Measurements from ENCODE around the gene NPM3. TPM values are rescaled to one million over a fixed set of nuclear protein-coding genes. Genes with fewer than 3 reads are reported as not detected.

The NPM3 gene
- total and polyA plus RNA-seq, 2 of the 8 experiments (the other 6 are each of a cell fraction or from before 2014, with no cell fraction given): 127 to 175 TPM

- Histone ChIP-seq H2AK5ac (ENCODE audit: low read depth, low read length) (no peak overlapping the region), H4K5ac (ENCODE audit: insufficient read length, low read depth, low read length) (no peak overlapping the region), H3K23me2 (ENCODE audit: low read depth, low read length) (no peaks in the 10 kb centered on the region), H3K56ac (replicated peaks; ENCODE audit: insufficient read length, low read depth, low read length) (no peak overlapping the region), H3K14ac (ENCODE audit: insufficient read length) (no peak overlapping the region), H3K79me2 (ENCODE audit: control insufficient read depth in 1 of 2, insufficient read depth in 2 of 2, low read length in 2 of 2) (no peaks in the 10 kb centered on the region), H4K91ac (replicated peaks; ENCODE audit: insufficient read length, low read length) (no peak overlapping the region), H3K36me3 (ENCODE audit: control insufficient read depth in 2 of 4, insufficient read depth in 4 of 4, low read length in 3 of 4) (no peaks in the 10 kb centered on the region), H3K18ac (ENCODE audit: extremely low read depth, low read length) (peak overlapping the region; percentile 62; the same call in 1 of the 2 replicates), H3K4ac (replicated peaks; ENCODE audit: insufficient read length, low read depth, low read length) (no peak overlapping the region), H2BK20ac (ENCODE audit: low read length) (0 out of 2 replicates have a peak overlapping the region, but pooled peaks have one; percentile 38), H3K4me3 (ENCODE audit: extremely low read depth in 1 of 4, insufficient read depth in 2 of 4, low read depth in 3 of 4, low read length in 4 of 4) (no peak overlapping the region), H3K23ac (ENCODE audit: insufficient read length) (no peak overlapping the region), H3K27ac (ENCODE audit: low read depth, low read length) (no peak overlapping the region), H2BK12ac (ENCODE audit: low read depth, low read length) (peak overlapping the region; percentile 12; the same call in 1 of the 2 replicates), H2BK15ac (ENCODE audit: low read length) (0 out of 2 replicates have a peak overlapping the region, but pooled peaks have one; percentile 40), H2AFZ (ENCODE audit: low read length) (peak overlapping the region; percentile 28; the same call in 1 of the 2 replicates), H2BK120ac (replicated peaks; ENCODE audit: low read depth, low read length) (no peak overlapping the region), H4K8ac (ENCODE audit: extremely low read depth, insufficient read depth, low read length) (peak overlapping the region; percentile 7), H2BK5ac (ENCODE audit: low read depth, low read length) (no peak overlapping the region), H3K79me1 (ENCODE audit: low read depth, low read length) (no peaks in the 10 kb centered on the region), H3K9ac (replicated peaks in 1 of 4; ENCODE audit: extremely low read depth in 1 of 4, low read depth in 3 of 4, low read length in 3 of 4) (no peak overlapping the region), H4K20me1 (replicated peaks in 1 of 2; ENCODE audit: control insufficient read depth in 1 of 2, insufficient read depth in 2 of 2, low read length in 2 of 2) (no peaks in the 10 kb centered on the region), H3K9me3 (ENCODE audit: insufficient read depth in 2 of 2, low read depth in 1 of 2, low read length in 1 of 2) (no peaks in the 10 kb centered on the region), H3K27me3 (replicated peaks in 1 of 4; ENCODE audit: control insufficient read depth in 3 of 4, extremely low read depth in 1 of 4, insufficient read depth in 3 of 4, low read length in 3 of 4) (peaks cover 0 to 5% (median 4%) of the 10 kb centered on the region in 4 experiments; a peak in 3 of 7 replicates), H3K4me1 (replicated peaks in 1 of 4; ENCODE audit: control insufficient read depth in 3 of 4, insufficient read depth in 4 of 4, low read length in 3 of 4) (peaks cover 0 to 9% (median 7%) of the 10 kb centered on the region in 4 experiments; a peak in 6 of 7 replicates), H3K4me2 (ENCODE audit: insufficient read depth in 1 of 2, low read depth in 2 of 2, low read length in 2 of 2) (peak overlapping the region; percentile 10 to 27; a peak in 2 of 4 replicates)
- POLR2A ChIA-PET (ENCODE audit: partially characterized antibody): interaction anchor here (0.8 to 4.1 kb wide), 8 partner anchors 9 to 66 kb away, joined by 3 to 19 read pairs (median 4); partner anchors contain the start of genes NPM3 and OGA
- WGBS, 2 experiments (ENCODE audit: extremely low coverage in 1 of 2, insufficient coverage in 1 of 2, insufficient read length in 1 of 2, insufficient replicate concordance in 2 of 2, low coverage in 1 of 2, low lambda C conversion rate in 2 of 2, missing lambda C conversion rate in 1 of 2): 48% methylated on average over 12 of the region's 12 CpGs; no CpG with 5 or more reads in 1 of the 2 experiments
- FAIRE-seq (no peak), DNase-seq (ENCODE audit: low read depth in 1 of 2, low spot score in 2 of 2) (peak in 1 of 2 experiments; percentile 63)
- CTCF ChIA-PET (ENCODE audit: partially characterized antibody): interaction anchor here (0.8 to 8.8 kb wide), 14 partner anchors 10 to 158 kb away, joined by 3 to 89 read pairs (median 4); no protein-coding TSS in a partner anchor
- TF ChIP-seq ASH2L (IDR thresholded peaks at IDR 0.05; ENCODE audit: low read length) (no peak), POU5F1 (IDR thresholded peaks at IDR 0.05; ENCODE audit: low read depth, low read length) (no peak), KDM4A (IDR thresholded peaks at IDR 0.05; ENCODE audit: low read depth, low read length, severe bottlenecking) (no peak), MAX (IDR thresholded peaks at IDR 0.05) (0 out of 2 replicates have a peak, but pooled peaks have one; percentile 18), KDM1A (IDR thresholded peaks at IDR 0.05; ENCODE audit: borderline replicate concordance, low read length) (no peak), BACH1 (IDR thresholded peaks at IDR 0.05; ENCODE audit: low read length) (no peak), POLR2AphosphoS5 (IDR thresholded peaks at IDR 0.05; ENCODE audit: low read depth, low read length) (no peak), NANOG (IDR thresholded peaks at IDR 0.05; ENCODE audit: insufficient read depth, low read depth, low read length, poor library complexity, severe bottlenecking) (no peak), BRCA1 (IDR thresholded peaks at IDR 0.05; ENCODE audit: low read depth, low read length) (no peak), E2F6 (IDR thresholded peaks at IDR 0.05) (peak; percentile 92)
These were observed 23.7 kb downstream of the NPM3 start for GRCh38 chr10:101759309-101760247.

Data from H1 (cell line).